ENCODE measurements around the gene ABR. TPM values are rescaled to one million over a fixed set of nuclear protein-coding genes. Genes with fewer than 3 reads are reported as not detected.

The ABR gene
- total and polyA plus RNA-seq, 2 of the 13 experiments (the other 11 are each of a cell fraction or from before 2014, with no cell fraction given) = 12.4 to 40.4 TPM

DNA sequence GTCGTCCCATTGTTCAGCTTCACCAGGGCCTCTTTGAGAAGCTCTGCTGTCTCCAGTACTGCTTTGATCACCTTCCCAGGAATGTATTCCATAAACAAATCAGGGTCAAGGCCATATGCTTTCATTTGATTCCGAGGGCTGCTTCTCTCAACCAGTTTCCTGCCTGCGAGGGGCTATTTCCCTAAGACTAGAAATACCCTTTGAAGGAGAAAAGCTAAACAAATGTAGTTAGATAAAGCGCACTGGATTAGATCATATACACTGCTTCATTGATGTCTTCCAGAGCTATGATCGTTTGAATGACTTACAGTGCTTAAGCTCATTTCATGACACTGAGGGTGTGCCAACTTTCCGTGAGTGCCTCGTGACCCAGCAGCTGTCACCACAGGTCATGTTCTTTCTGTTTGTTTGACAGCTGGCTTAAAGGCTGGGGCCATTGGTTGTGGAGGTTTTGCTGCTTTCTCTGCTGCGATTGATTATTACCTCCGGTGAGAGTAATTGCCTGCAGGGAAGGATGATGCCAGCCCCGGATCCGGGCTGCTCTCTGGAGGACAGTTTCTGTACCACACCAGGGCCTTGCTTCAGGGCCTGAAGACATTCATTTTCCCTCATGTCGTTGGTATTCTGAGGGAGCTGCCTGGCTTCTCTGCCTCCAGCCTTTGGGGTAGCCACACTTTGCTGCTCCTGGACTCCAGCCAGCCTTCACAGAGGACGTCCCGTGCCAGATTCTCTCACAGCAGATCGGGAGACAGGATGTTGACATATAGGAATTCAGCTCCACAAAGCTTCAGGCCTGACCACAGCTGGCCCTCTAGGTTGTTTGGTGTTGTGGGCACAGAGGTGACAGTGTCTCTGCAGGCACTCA is 179.0 kb downstream of the ABR start:
- DNase-seq (ENCODE audit: low spot score) = peak; percentile 56
- in situ Hi-C loops (cut with HindIII; ENCODE audit: extremely low pct_ligation_motif_present, low pct_unique_long_range_greater_than_20kb) = no loop called here
- 86% methylated on average over 14 of the region's 15 CpGs for WGBS (ENCODE audit: low lambda C conversion rate)
- TF ChIP-seq ZNF672 (CRISPR knock-in tag; IDR thresholded peaks at IDR 0.05) (no peak), ZSCAN12 (CRISPR knock-in tag; IDR thresholded peaks at IDR 0.05) (no peak), ZNF331 (CRISPR knock-in tag; IDR thresholded peaks at IDR 0.05) (no peak), MLLT10 (CRISPR knock-in tag; IDR thresholded peaks at IDR 0.05) (no peak), ATF1 (CRISPR knock-in tag; IDR thresholded peaks at IDR 0.05) (no peak), ZNF160 (CRISPR knock-in tag; IDR thresholded peaks at IDR 0.05) (no peak), EP300 (IDR thresholded peaks at IDR 0.05; ENCODE audit: low read depth in 2 of 2, low read length in 2 of 2) (no peak), EP300 (CRISPR knock-in tag; IDR thresholded peaks at IDR 0.05; ENCODE audit: borderline replicate concordance) (no peak; the same call in 1 of the 2 replicates), PHB2 (IDR thresholded peaks at IDR 0.05; ENCODE audit: partially characterized antibody) (no peak), TCF7 (IDR thresholded peaks at IDR 0.05; ENCODE audit: low read depth) (peak; percentile 66), TBX3 (IDR thresholded peaks at IDR 0.05; ENCODE audit: borderline replicate concordance) (no peak), MEF2D (CRISPR knock-in tag; IDR thresholded peaks at IDR 0.05) (no peak), ZNF207 (IDR thresholded peaks at IDR 0.05; ENCODE audit: borderline replicate concordance) (no peak), MIER3 (CRISPR knock-in tag; IDR thresholded peaks at IDR 0.05; ENCODE audit: borderline replicate concordance) (no peak), MAZ (IDR thresholded peaks at IDR 0.05; ENCODE audit: borderline replicate concordance, low read depth, low read length) (no peak), MAZ (CRISPR knock-in tag; IDR thresholded peaks at IDR 0.05; ENCODE audit: low read depth) (no peak), WIZ (CRISPR knock-in tag; IDR thresholded peaks at IDR 0.05) (no peak)
- TF ChIP-seq, protein P1, sequence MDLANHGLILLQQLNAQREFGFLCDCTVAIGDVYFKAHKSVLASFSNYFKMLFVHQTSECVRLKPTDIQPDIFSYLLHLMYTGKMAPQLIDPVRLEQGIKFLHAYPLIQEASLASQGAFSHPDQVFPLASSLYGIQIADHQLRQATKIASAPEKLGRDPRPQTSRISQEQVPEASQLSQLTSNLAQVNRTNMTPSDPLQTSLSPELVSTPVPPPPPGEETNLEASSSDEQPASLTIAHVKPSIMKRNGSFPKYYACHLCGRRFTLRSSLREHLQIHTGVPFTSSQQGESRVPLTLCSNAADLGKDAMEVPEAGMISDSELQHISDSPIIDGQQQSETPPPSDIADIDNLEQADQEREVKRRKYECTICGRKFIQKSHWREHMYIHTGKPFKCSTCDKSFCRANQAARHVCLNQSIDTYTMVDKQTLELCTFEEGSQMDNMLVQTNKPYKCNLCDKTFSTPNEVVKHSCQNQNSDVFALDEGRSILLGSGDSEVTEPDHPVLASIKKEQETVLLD (CRISPR knock-in tag; IDR thresholded peaks at IDR 0.05; ENCODE audit: low read depth) = no peak
- TF ChIP-seq, protein P2, sequence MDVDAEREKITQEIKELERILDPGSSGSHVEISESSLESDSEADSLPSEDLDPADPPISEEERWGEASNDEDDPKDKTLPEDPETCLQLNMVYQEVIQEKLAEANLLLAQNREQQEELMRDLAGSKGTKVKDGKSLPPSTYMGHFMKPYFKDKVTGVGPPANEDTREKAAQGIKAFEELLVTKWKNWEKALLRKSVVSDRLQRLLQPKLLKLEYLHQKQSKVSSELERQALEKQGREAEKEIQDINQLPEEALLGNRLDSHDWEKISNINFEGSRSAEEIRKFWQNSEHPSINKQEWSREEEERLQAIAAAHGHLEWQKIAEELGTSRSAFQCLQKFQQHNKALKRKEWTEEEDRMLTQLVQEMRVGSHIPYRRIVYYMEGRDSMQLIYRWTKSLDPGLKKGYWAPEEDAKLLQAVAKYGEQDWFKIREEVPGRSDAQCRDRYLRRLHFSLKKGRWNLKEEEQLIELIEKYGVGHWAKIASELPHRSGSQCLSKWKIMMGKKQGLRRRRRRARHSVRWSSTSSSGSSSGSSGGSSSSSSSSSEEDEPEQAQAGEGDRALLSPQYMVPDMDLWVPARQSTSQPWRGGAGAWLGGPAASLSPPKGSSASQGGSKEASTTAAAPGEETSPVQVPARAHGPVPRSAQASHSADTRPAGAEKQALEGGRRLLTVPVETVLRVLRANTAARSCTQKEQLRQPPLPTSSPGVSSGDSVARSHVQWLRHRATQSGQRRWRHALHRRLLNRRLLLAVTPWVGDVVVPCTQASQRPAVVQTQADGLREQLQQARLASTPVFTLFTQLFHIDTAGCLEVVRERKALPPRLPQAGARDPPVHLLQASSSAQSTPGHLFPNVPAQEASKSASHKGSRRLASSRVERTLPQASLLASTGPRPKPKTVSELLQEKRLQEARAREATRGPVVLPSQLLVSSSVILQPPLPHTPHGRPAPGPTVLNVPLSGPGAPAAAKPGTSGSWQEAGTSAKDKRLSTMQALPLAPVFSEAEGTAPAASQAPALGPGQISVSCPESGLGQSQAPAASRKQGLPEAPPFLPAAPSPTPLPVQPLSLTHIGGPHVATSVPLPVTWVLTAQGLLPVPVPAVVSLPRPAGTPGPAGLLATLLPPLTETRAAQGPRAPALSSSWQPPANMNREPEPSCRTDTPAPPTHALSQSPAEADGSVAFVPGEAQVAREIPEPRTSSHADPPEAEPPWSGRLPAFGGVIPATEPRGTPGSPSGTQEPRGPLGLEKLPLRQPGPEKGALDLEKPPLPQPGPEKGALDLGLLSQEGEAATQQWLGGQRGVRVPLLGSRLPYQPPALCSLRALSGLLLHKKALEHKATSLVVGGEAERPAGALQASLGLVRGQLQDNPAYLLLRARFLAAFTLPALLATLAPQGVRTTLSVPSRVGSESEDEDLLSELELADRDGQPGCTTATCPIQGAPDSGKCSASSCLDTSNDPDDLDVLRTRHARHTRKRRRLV (CRISPR knock-in tag; IDR thresholded peaks at IDR 0.05) = no peak

More for the DNA sequence above, 179.0 kb downstream of the ABR start:
- H3K27me3 ChIP-seq (ENCODE audit: control insufficient read depth in 1 of 2, insufficient read depth in 2 of 2, low read length in 2 of 2) = no peaks in the 10 kb centered on the region
- no peak for ATAC-seq
- no TSS peak for BruUV-seq (replicated peaks)
- H3K4me1 ChIP-seq (ENCODE audit: insufficient read depth, low read length) = peaks cover 48% of the 10 kb centered on the region
- no peak overlapping the region for H2AFZ ChIP-seq (ENCODE audit: low read length)
- peaks cover 6 to 26% of the 10 kb centered on the region in 2 experiments for H3K36me3 ChIP-seq (replicated peaks in 1 of 2; ENCODE audit: control insufficient read depth in 1 of 2, insufficient read depth in 2 of 2, low read length in 2 of 2)
- H4K20me1 ChIP-seq (ENCODE audit: insufficient read depth, low read length) = peaks cover 4% of the 10 kb centered on the region; the same call in 1 of the 2 replicates
- no peak for FAIRE-seq
- ChIA-PET CTCF (ENCODE audit: low intra/inter-chr PET ratio, low total read pairs) (no interaction called here), POLR2A (interaction anchor here (1.5 kb wide), 1 partner anchor 20 kb away, joined by 5 read pairs; no protein-coding TSS in a partner anchor)
- no peaks in the 10 kb centered on the region for H3K9me3 ChIP-seq (ENCODE audit: low read length)
- intact Hi-C loops (cut with micrococcal nuclease; ENCODE audit: unreplicated experiment) = no loop called here
- peaks cover 22% of the 10 kb centered on the region for H3K79me2 ChIP-seq (ENCODE audit: insufficient read depth, low read length)
- H3K27ac ChIP-seq (ENCODE audit: extremely low read length, insufficient read depth, low read length) = peak overlapping the region; percentile 0
- no peak overlapping the region for H3K4me2 ChIP-seq (ENCODE audit: low read depth, low read length)
- no peak overlapping the region for H3K4me3 ChIP-seq (replicated peaks in 1 of 3; ENCODE audit: insufficient read depth in 1 of 3, low read depth in 2 of 3, low read length in 3 of 3)
- H3K9ac ChIP-seq (ENCODE audit: insufficient read depth, low read depth, low read length) = no peak overlapping the region
